Measurements from ENCODE around the gene BTNL3.

- TF ChIP-seq, protein P1, sequence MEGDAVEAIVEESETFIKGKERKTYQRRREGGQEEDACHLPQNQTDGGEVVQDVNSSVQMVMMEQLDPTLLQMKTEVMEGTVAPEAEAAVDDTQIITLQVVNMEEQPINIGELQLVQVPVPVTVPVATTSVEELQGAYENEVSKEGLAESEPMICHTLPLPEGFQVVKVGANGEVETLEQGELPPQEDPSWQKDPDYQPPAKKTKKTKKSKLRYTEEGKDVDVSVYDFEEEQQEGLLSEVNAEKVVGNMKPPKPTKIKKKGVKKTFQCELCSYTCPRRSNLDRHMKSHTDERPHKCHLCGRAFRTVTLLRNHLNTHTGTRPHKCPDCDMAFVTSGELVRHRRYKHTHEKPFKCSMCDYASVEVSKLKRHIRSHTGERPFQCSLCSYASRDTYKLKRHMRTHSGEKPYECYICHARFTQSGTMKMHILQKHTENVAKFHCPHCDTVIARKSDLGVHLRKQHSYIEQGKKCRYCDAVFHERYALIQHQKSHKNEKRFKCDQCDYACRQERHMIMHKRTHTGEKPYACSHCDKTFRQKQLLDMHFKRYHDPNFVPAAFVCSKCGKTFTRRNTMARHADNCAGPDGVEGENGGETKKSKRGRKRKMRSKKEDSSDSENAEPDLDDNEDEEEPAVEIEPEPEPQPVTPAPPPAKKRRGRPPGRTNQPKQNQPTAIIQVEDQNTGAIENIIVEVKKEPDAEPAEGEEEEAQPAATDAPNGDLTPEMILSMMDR (IDR thresholded peaks at IDR 0.05 in 2 of 3, conservative IDR thresholded peaks at IDR 0.05 in 1 of 3; ENCODE audit: control insufficient read depth in 2 of 3, extremely low read depth in 1 of 3, insufficient read depth in 1 of 3, low read depth in 3 of 3, low read length in 3 of 3) = no peak
- no peak for TF ChIP-seq ZBTB40 (IDR thresholded peaks at IDR 0.05; ENCODE audit: borderline replicate concordance)
- TF ChIP-seq EP300 (IDR thresholded peaks at IDR 0.05; ENCODE audit: borderline replicate concordance in 1 of 2, control insufficient read depth in 1 of 2, low read depth in 2 of 2, low read length in 2 of 2) = no peak
- TF ChIP-seq BCL11A (IDR thresholded peaks at IDR 0.05; ENCODE audit: low read depth, low read length) = no peak
Observed at GRCh38 chr5:181040631-181040945, 51.9 kb downstream of the BTNL3 start.
